SK-N-MC (cell line): Measurements from ENCODE around the gene DLG2.

Source experiments
- EZH2 ChIP-seq: fragments of 200-600 bp; sonication (generic); IDR thresholded peaks from one replicate; pipeline ENCODE4 v1.6.1; 2017; ENCODE audit warnings: antibody characterized with exemption
- POLR2AphosphoS5 ChIP-seq: IDR thresholded peaks from 2 replicates; pipeline ENCODE4 v1.6.1; 2012; ENCODE audit warnings: mild to moderate bottlenecking, low read depth, low read length, borderline replicate concordance

- TF ChIP-seq POLR2AphosphoS5 (no peak), EZH2 (no peak)
Measured at GRCh38 chr11:84564867-84565184, 1062.3 kb downstream of the DLG2 start.
